Activated naive CD4-positive, alpha-beta T cell treated with anti-CD3 and anti-CD28 coated beads, Interleukin-2, amount 50 U/mL, for 24 hours (primary cell): Measurements from ENCODE around the gene ZHX3.
A peak's percentile ranks its signal among the peaks of the same experiment; 100 is the strongest.
"Not testable (repeated sequence)": the region's sequence is repeated elsewhere in the genome, so short reads cannot be mapped to it uniquely, and the experiment has no call there.

Experiments
- H3K27ac Mint-ChIP-seq: one replicate; pipeline ENCODE4 v1.8.0; 2021; ENCODE audit warnings: mild to moderate bottlenecking, mixed read lengths
- H3K27me3 Mint-ChIP-seq: one replicate; pipeline ENCODE4 v1.8.0; 2021; ENCODE audit warnings: mixed read lengths
- H3K36me3 Mint-ChIP-seq: one replicate; pipeline ENCODE4 v1.8.0; 2021; ENCODE audit warnings: mixed read lengths
- H3K4me1 Mint-ChIP-seq: one replicate; pipeline ENCODE4 v1.8.0; 2021; ENCODE audit warnings: mixed read lengths
- H3K4me3 Mint-ChIP-seq: one replicate; pipeline ENCODE4 v1.8.0; 2021; ENCODE audit warnings: mild to moderate bottlenecking, mixed read lengths
- H3K9me3 Mint-ChIP-seq: one replicate; pipeline ENCODE4 v1.8.0; 2021; ENCODE audit warnings: mixed read lengths

ZHX3 gene

GRCh38 chr20:41327178-41327577 lies 9.6 kb upstream of the ZHX3 start:
- Mint-ChIP-seq H3K36me3 (no peaks in the 10 kb centered on the region), H3K9me3 (no peaks in the 10 kb centered on the region), H3K27me3 (no peaks in the 10 kb centered on the region), H3K27ac (no peak overlapping the region), H3K4me3 (no peak overlapping the region), H3K4me1 (peaks cover 18% of the 10 kb centered on the region)

- Mint-ChIP-seq H3K9me3 (no peaks in the 10 kb centered on the region), H3K36me3 (no peaks in the 10 kb centered on the region), H3K4me1 (peaks cover 17% of the 10 kb centered on the region), H3K27ac (no peak overlapping the region), H3K4me3 (no peak overlapping the region), H3K27me3 (no peaks in the 10 kb centered on the region)
Observed at GRCh38 chr20:41320976-41321375, 3.4 kb upstream of the ZHX3 start.

GRCh38 chr20:41320441-41320840 lies 2.9 kb upstream of the ZHX3 start:
- H3K4me1 Mint-ChIP-seq, result peaks cover 21% of the 10 kb centered on the region
- H3K9me3 Mint-ChIP-seq, result no peaks in the 10 kb centered on the region
- no peak overlapping the region for H3K27ac Mint-ChIP-seq
- H3K4me3 Mint-ChIP-seq, result no peak overlapping the region
- no peaks in the 10 kb centered on the region for H3K36me3 Mint-ChIP-seq
- no peaks in the 10 kb centered on the region for H3K27me3 Mint-ChIP-seq

- Mint-ChIP-seq H3K36me3 (no peaks in the 10 kb centered on the region), H3K27ac (no peak overlapping the region), H3K27me3 (no peaks in the 10 kb centered on the region), H3K9me3 (no peaks in the 10 kb centered on the region), H3K4me3 (peak overlapping the region; percentile 74), H3K4me1 (peaks cover 23% of the 10 kb centered on the region)
Observed at GRCh38 chr20:41318271-41318649, 729 bp upstream of the ZHX3 start.

GRCh38 chr20:41316602-41317545 lies 657 bp downstream of the ZHX3 start:
- Mint-ChIP-seq H3K4me1 (peaks cover 23% of the 10 kb centered on the region), H3K9me3 (no peaks in the 10 kb centered on the region), H3K36me3 (no peaks in the 10 kb centered on the region), H3K4me3 (peak overlapping the region; percentile 84), H3K27me3 (no peaks in the 10 kb centered on the region), H3K27ac (peak overlapping the region; percentile 63)

- H3K27me3 Mint-ChIP-seq, result no peaks in the 10 kb centered on the region
- H3K4me3 Mint-ChIP-seq, result peak overlapping the region; percentile 84
- peaks cover 23% of the 10 kb centered on the region for H3K4me1 Mint-ChIP-seq
- no peaks in the 10 kb centered on the region for H3K36me3 Mint-ChIP-seq
- H3K9me3 Mint-ChIP-seq, result no peaks in the 10 kb centered on the region
- no peak overlapping the region for H3K27ac Mint-ChIP-seq
Observed at GRCh38 chr20:41316051-41316450, 1.5 kb downstream of the ZHX3 start.

- Mint-ChIP-seq H3K27me3 (no peaks in the 10 kb centered on the region), H3K9me3 (no peaks in the 10 kb centered on the region), H3K36me3 (no peaks in the 10 kb centered on the region), H3K4me1 (peaks cover 20% of the 10 kb centered on the region), H3K27ac (no peak overlapping the region), H3K4me3 (peak overlapping the region; percentile 4)
Observed at GRCh38 chr20:41314386-41314785, 3.1 kb downstream of the ZHX3 start.

GRCh38 chr20:41312009-41312408 lies 5.5 kb downstream of the ZHX3 start:
- not testable (repeated sequence) for H3K27ac Mint-ChIP-seq, H3K36me3 Mint-ChIP-seq, H3K27me3 Mint-ChIP-seq, H3K9me3 Mint-ChIP-seq, H3K4me3 Mint-ChIP-seq
- peaks cover 15% of the 10 kb centered on the region for H3K4me1 Mint-ChIP-seq

GRCh38 chr20:41309817-41310216 lies 7.7 kb downstream of the ZHX3 start:
- H3K4me1 Mint-ChIP-seq, result no peaks in the 10 kb centered on the region
- H3K9me3 Mint-ChIP-seq, result no peaks in the 10 kb centered on the region
- H3K27me3 Mint-ChIP-seq, result no peaks in the 10 kb centered on the region
- H3K4me3 Mint-ChIP-seq, result no peak overlapping the region
- H3K36me3 Mint-ChIP-seq, result no peaks in the 10 kb centered on the region
- no peak overlapping the region for H3K27ac Mint-ChIP-seq

- H3K9me3 Mint-ChIP-seq, result no peaks in the 10 kb centered on the region
- no peak overlapping the region for H3K4me3 Mint-ChIP-seq
- no peaks in the 10 kb centered on the region for H3K4me1 Mint-ChIP-seq
- no peaks in the 10 kb centered on the region for H3K27me3 Mint-ChIP-seq
- H3K36me3 Mint-ChIP-seq, result no peaks in the 10 kb centered on the region
- H3K27ac Mint-ChIP-seq, result no peak overlapping the region
Observed at GRCh38 chr20:41308726-41309413, 8.7 kb downstream of the ZHX3 start.

GRCh38 chr20:41308290-41308711 lies 9.2 kb downstream of the ZHX3 start:
- Mint-ChIP-seq H3K36me3 (no peaks in the 10 kb centered on the region), H3K4me3 (no peak overlapping the region), H3K27me3 (no peaks in the 10 kb centered on the region), H3K4me1 (no peaks in the 10 kb centered on the region), H3K9me3 (no peaks in the 10 kb centered on the region), H3K27ac (no peak overlapping the region)

GRCh38 chr20:41307021-41307420 lies 10.5 kb downstream of the ZHX3 start:
- no peaks in the 10 kb centered on the region for H3K4me1 Mint-ChIP-seq
- H3K4me3 Mint-ChIP-seq, result no peak overlapping the region
- no peak overlapping the region for H3K27ac Mint-ChIP-seq
- H3K27me3 Mint-ChIP-seq, result no peaks in the 10 kb centered on the region
- no peaks in the 10 kb centered on the region for H3K36me3 Mint-ChIP-seq
- H3K9me3 Mint-ChIP-seq, result no peaks in the 10 kb centered on the region

GRCh38 chr20:41306061-41306727 lies 11.3 kb downstream of the ZHX3 start:
- Mint-ChIP-seq H3K27me3 (no peaks in the 10 kb centered on the region), H3K4me1 (no peaks in the 10 kb centered on the region), H3K4me3 (no peak overlapping the region), H3K36me3 (no peaks in the 10 kb centered on the region), H3K9me3 (no peaks in the 10 kb centered on the region), H3K27ac (no peak overlapping the region)

GRCh38 chr20:41304424-41305079 lies 13.0 kb downstream of the ZHX3 start:
- Mint-ChIP-seq H3K36me3 (no peaks in the 10 kb centered on the region), H3K9me3 (no peaks in the 10 kb centered on the region), H3K27me3 (no peaks in the 10 kb centered on the region), H3K4me1 (no peaks in the 10 kb centered on the region), H3K27ac (no peak overlapping the region), H3K4me3 (no peak overlapping the region)

GRCh38 chr20:41304002-41304401 lies 13.5 kb downstream of the ZHX3 start:
- Mint-ChIP-seq H3K9me3 (no peaks in the 10 kb centered on the region), H3K4me1 (no peaks in the 10 kb centered on the region), H3K4me3 (no peak overlapping the region), H3K36me3 (no peaks in the 10 kb centered on the region), H3K27me3 (no peaks in the 10 kb centered on the region), H3K27ac (no peak overlapping the region)
